SK-N-SH (cell line): ENCODE data around the gene ELOVL4. TPM values are rescaled to one million over a fixed set of nuclear protein-coding genes. Genes with fewer than 3 reads are reported as not detected.
A peak's percentile ranks its signal among the peaks of the same experiment; 100 is the strongest.

Source experiments
- CTCF ChIA-PET: fragments of 300-600, 350-600 bp; formaldehyde crosslinking; extraction: SDS; loops from one replicate; lab custom pipeline; 2021; lab: Yijun Ruan, JAX
- POLR2A ChIA-PET: fragments of 350-600 bp; sonication (Branson Sonifier 250); formaldehyde crosslinking; extraction: SDS; loops from one replicate; lab custom pipeline; 2020; ENCODE audit warnings: antibody characterized with exemption, inconsistent platforms; lab: Yijun Ruan, JAX
- DNase-seq: peaks from one replicate; pipeline ENCODE4 v3.0.0; 2012
- H2AFZ ChIP-seq: fragments of 200-600 bp; sonication (generic); 2 replicates; pipeline ENCODE4 v1.8.1; 2016; ENCODE audit warnings: antibody characterized with exemption, mild to moderate bottlenecking, low read depth
- H3F3A ChIP-seq: fragments of 200-600 bp; sonication (generic); replicated peaks from 2 replicates; pipeline ENCODE3; 2016; ENCODE audit warnings: antibody characterized with exemption, mild to moderate bottlenecking; ENCODE audit not compliant: insufficient read depth
- H3K27ac ChIP-seq, 2 experiments: fragments of 200-500 bp in 1 of 2; fragments of 200-600 bp in 1 of 2; sonication (Bioruptor generic) in 1 of 2; sonication (generic), shearing (Covaris generic) in 1 of 2; 2 replicates each; pipeline versions ENCODE4 v1.5.1 to v1.6.1; 2014 to 2016; ENCODE audit warnings: low read depth in 2 of 2, inconsistent platforms in 1 of 2, low read length in 1 of 2, mild to moderate bottlenecking in 1 of 2, mixed read lengths in 1 of 2
- H3K27me3 ChIP-seq: fragments of 200-600 bp; sonication (generic), shearing (Covaris generic); 2 replicates; pipeline ENCODE4 v1.6.1; 2016; ENCODE audit warnings: mixed run types; ENCODE audit not compliant: insufficient read depth
- H3K36me3 ChIP-seq, 2 experiments: fragments of 200-500 bp in 1 of 2; fragments of 200-600 bp in 1 of 2; sonication (Bioruptor generic) in 1 of 2; sonication (generic) in 1 of 2; replicated peaks in 1 of 2; 2 replicates each; pipeline versions ENCODE3 to v1.5.1; 2014 to 2016; ENCODE audit warnings: low read length in 1 of 2, mild to moderate bottlenecking in 1 of 2; ENCODE audit not compliant: insufficient read depth in 2 of 2, control insufficient read depth in 1 of 2
- H3K4me1 ChIP-seq, 2 experiments: fragments of 200-500 bp in 1 of 2; fragments of 200-600 bp in 1 of 2; sonication (Bioruptor generic) in 1 of 2; sonication (generic), shearing (Covaris generic) in 1 of 2; 2 replicates each; pipeline versions ENCODE4 v1.5.1 to v1.6.1; 2014 to 2016; ENCODE audit warnings: low read depth in 1 of 2, low read length in 1 of 2, mixed run types in 1 of 2; ENCODE audit not compliant: insufficient read depth in 2 of 2, control insufficient read depth in 1 of 2
- H3K4me2 ChIP-seq: fragments of 200-600 bp; sonication (generic), shearing (Covaris generic); 2 replicates; pipeline ENCODE4 v1.6.1; 2017; ENCODE audit warnings: mixed run types
- H3K4me3 ChIP-seq, 2 experiments: fragments of 200-500 bp in 1 of 2; fragments of 200-600 bp in 1 of 2; sonication (Bioruptor generic) in 1 of 2; sonication (generic), shearing (Covaris generic) in 1 of 2; 2 replicates each; pipeline versions ENCODE4 v1.5.1 to v1.8.1; 2014 to 2016; ENCODE audit warnings: low read depth in 2 of 2, inconsistent platforms in 1 of 2, low read length in 1 of 2, mild to moderate bottlenecking in 1 of 2, mixed read lengths in 1 of 2, moderate library complexity in 1 of 2
- H3K79me2 ChIP-seq: fragments of 200-600 bp; sonication (generic); 2 replicates; pipeline ENCODE4 v1.8.1; 2017; ENCODE audit warnings: mild to moderate bottlenecking; ENCODE audit not compliant: insufficient read depth
- H3K9ac ChIP-seq: fragments of 200-600 bp; sonication (generic); 2 replicates; pipeline ENCODE4 v1.6.1; 2017; ENCODE audit warnings: mixed run types
- H3K9me2 ChIP-seq: fragments of 200-600 bp; sonication (generic); 2 replicates; pipeline ENCODE4 v1.6.1; 2017; ENCODE audit warnings: mixed run types
- H3K9me3 ChIP-seq: fragments of 200-600 bp; sonication (generic); 2 replicates; pipeline ENCODE4 v1.6.1; 2017; ENCODE audit warnings: mixed run types, mild to moderate bottlenecking, moderate library complexity
- H4K20me1 ChIP-seq: fragments of 200-600 bp; sonication (generic); 2 replicates; pipeline ENCODE4 v1.6.1; 2017; ENCODE audit warnings: mild to moderate bottlenecking, mixed run types; ENCODE audit not compliant: insufficient read depth
- CHD2 ChIP-seq: fragments of 150-350 bp; IDR thresholded peaks from 2 replicates; pipeline ENCODE4 v1.6.1; 2018; ENCODE audit warnings: low read length; ENCODE audit not compliant: partially characterized antibody
- CTCF ChIP-seq: fragments of 200-600 bp; sonication (generic); IDR thresholded peaks from 2 replicates; pipeline ENCODE4 v1.6.1; 2017; ENCODE audit warnings: antibody characterized with exemption, mild to moderate bottlenecking, moderate library complexity
- ELF1 ChIP-seq: IDR thresholded peaks from 2 replicates; pipeline ENCODE4 v1.4.0; 2012
- EP300 ChIP-seq, 2 experiments: IDR thresholded peaks; 2 replicates each; pipeline versions ENCODE4 v1.4.0 to v1.6.1; 2012; ENCODE audit warnings: borderline replicate concordance in 1 of 2, low read depth in 1 of 2, low read length in 1 of 2
- FOXM1 ChIP-seq: IDR thresholded peaks from 2 replicates; pipeline ENCODE4 v1.4.0; 2012; ENCODE audit warnings: low read depth, mild to moderate bottlenecking
- GABPA ChIP-seq: IDR thresholded peaks from 2 replicates; pipeline ENCODE4 v1.4.0; 2012; ENCODE audit warnings: low read depth, mild to moderate bottlenecking
- IRF3 ChIP-seq: fragments of 150-350 bp; IDR thresholded peaks from 2 replicates; pipeline ENCODE4 v1.6.1; 2016; ENCODE audit warnings: mild to moderate bottlenecking, low read depth, low read length
- MAX ChIP-seq: IDR thresholded peaks from 2 replicates; pipeline ENCODE4 v1.4.0; 2012; ENCODE audit warnings: low read depth
- MXI1 ChIP-seq: IDR thresholded peaks from 2 replicates; pipeline ENCODE4 v1.6.1; 2012; ENCODE audit warnings: mild to moderate bottlenecking, low read depth, low read length, improper control_type of control experiment
- PBX3 ChIP-seq: IDR thresholded peaks from 2 replicates; pipeline ENCODE4; 2012
- RAD21 ChIP-seq: IDR thresholded peaks from 2 replicates; pipeline ENCODE4 v1.6.1; 2012; ENCODE audit warnings: mild to moderate bottlenecking, low read length
- REST ChIP-seq: IDR thresholded peaks from 2 replicates; pipeline ENCODE4 v1.6.1; 2012; ENCODE audit warnings: mild to moderate bottlenecking, low read depth, low read length, moderate library complexity
- RFX5 ChIP-seq: IDR thresholded peaks from 2 replicates; pipeline ENCODE4 v1.6.1; 2012; ENCODE audit warnings: mild to moderate bottlenecking, improper control_type of control experiment, low read length
- SMC3 ChIP-seq: IDR thresholded peaks from 2 replicates; pipeline ENCODE4 v1.6.1; 2012; ENCODE audit warnings: low read depth, low read length, improper control_type of control experiment
- TCF12 ChIP-seq: IDR thresholded peaks from 2 replicates; pipeline ENCODE4 v1.4.0; 2012
- WGBS: methylation state at CpG from one replicate; pipeline ENCODE4 v1.1.6; 2017; ENCODE audit warnings: low lambda C conversion rate; 5-methylcytosine and 5-hydroxymethylcytosine counted together
- polyA plus RNA-seq, 3 experiments: library from polyadenylated mRNA; depleted of rRNA; stranded (reverse); fragments of >200 nt; gene quantifications; 2 replicates each; pipeline ENCODE4 v1.2.3, GENCODE V29; 2012

The ELOVL4 gene
- polyA plus RNA-seq, 1 of the 3 experiments (the other 2 are of a cell fraction), result 1.9 TPM

GRCh38 chr6:79869600-79870084 lies 77.7 kb downstream of the ELOVL4 start:
- no peaks in the 10 kb centered on the region for H3K9me2 ChIP-seq
- 2% methylated on average over 14 of the region's 20 CpGs for WGBS
- H2AFZ ChIP-seq, result peak overlapping the region; percentile 88
- peak; percentile 76 for TF ChIP-seq RAD21
- no peak for TF ChIP-seq CHD2
- TF ChIP-seq IRF3, result no peak
- peak; percentile 62 for TF ChIP-seq SMC3
- TF ChIP-seq PBX3, result no peak
- TF ChIP-seq EP300 (IDR thresholded peaks at IDR 0.05; ENCODE audit: borderline replicate concordance in 1 of 2, low read depth in 1 of 2, low read length in 1 of 2), result peak in 1 of 2 experiments; percentile 5; a peak in 1 of 4 replicates
- TF ChIP-seq CTCF, result peak; percentile 82
- TF ChIP-seq RFX5, result 0 out of 2 replicates have a peak, but pooled peaks have one; percentile 19
- TF ChIP-seq TCF12, result peak; percentile 17; the same call in 1 of the 2 replicates
- TF ChIP-seq GABPA, result 0 out of 2 replicates have a peak, but pooled peaks have one; percentile 22
- no peak for TF ChIP-seq REST
- TF ChIP-seq MXI1, result peak; percentile 62; the same call in 1 of the 2 replicates
- peak; percentile 50; the same call in 1 of the 2 replicates for TF ChIP-seq ELF1
- TF ChIP-seq FOXM1, result no peak
- TF ChIP-seq MAX, result peak; percentile 82
- no peaks in the 10 kb centered on the region for H3K79me2 ChIP-seq
- H3F3A ChIP-seq, result no peaks in the 10 kb centered on the region
- no peak overlapping the region for H3K9ac ChIP-seq
- ChIA-PET CTCF (interaction anchor here (0.6 to 5.4 kb wide), 64 partner anchors 9 to 791 kb away, joined by 3 to 46 read pairs (median 4); partner anchors contain the start of genes PHIP and SH3BGRL2), POLR2A (no interaction called here)
- H4K20me1 ChIP-seq, result no peaks in the 10 kb centered on the region
- H3K4me3 ChIP-seq, result peak overlapping the region; percentile 22 to 31; a peak in 2 of 4 replicates
- H3K9me3 ChIP-seq, result no peaks in the 10 kb centered on the region
- H3K4me2 ChIP-seq, result peak overlapping the region; percentile 64
- H3K36me3 ChIP-seq, result no peaks in the 10 kb centered on the region
- peaks cover 0 to 14% of the 10 kb centered on the region in 2 experiments; a peak in 2 of 4 replicates for H3K4me1 ChIP-seq
- no peak overlapping the region for H3K27ac ChIP-seq
- peak; percentile 82 for DNase-seq
- no peaks in the 10 kb centered on the region for H3K27me3 ChIP-seq
